ENCODE results near the gene SIPA1.

The SIPA1 gene

GRCh38 chr11:65642014-65642671, 4.2 kb downstream of the SIPA1 start:
- ChIA-PET POLR2A (interaction anchor here (1.1 to 1.6 kb wide), 3 partner anchors 11 to 27 kb away, joined by 5 to 6 read pairs (median 5); partner anchors contain the start of genes PCNX3 and RELA), CTCF (no interaction called here)
- DNase-seq (ENCODE audit: extremely low spot score), result no peak
- TF ChIP-seq TARDBP (IDR thresholded peaks at IDR 0.05) (no peak), ARNT (IDR thresholded peaks at IDR 0.05) (no peak), ZNF384 (IDR thresholded peaks at IDR 0.05) (no peak), BHLHE40 (IDR thresholded peaks at IDR 0.05; ENCODE audit: borderline replicate concordance) (no peak), PKNOX1 (IDR thresholded peaks at IDR 0.05) (no peak), L3MBTL2 (conservative IDR thresholded peaks at IDR 0.05) (no peak), FOXA1 (IDR thresholded peaks at IDR 0.05) (no peak), HDGF (IDR thresholded peaks at IDR 0.05; ENCODE audit: borderline replicate concordance) (no peak), NFRKB (IDR thresholded peaks at IDR 0.05) (no peak), SP1 (IDR thresholded peaks at IDR 0.05) (no peak), FOXK2 (IDR thresholded peaks at IDR 0.05) (no peak), SUZ12 (IDR thresholded peaks at IDR 0.05) (no peak), FOXM1 (IDR thresholded peaks at IDR 0.05; ENCODE audit: borderline replicate concordance) (no peak), CTBP1 (IDR thresholded peaks at IDR 0.05; ENCODE audit: borderline replicate concordance) (no peak), ELF4 (IDR thresholded peaks at IDR 0.05) (no peak), LEF1 (IDR thresholded peaks at IDR 0.05; ENCODE audit: borderline replicate concordance) (no peak)

GRCh38 chr11:65643971-65644370, 6.1 kb downstream of the SIPA1 start:
- no peak for TF ChIP-seq NFRKB (IDR thresholded peaks at IDR 0.05)
- TF ChIP-seq ZNF384 (IDR thresholded peaks at IDR 0.05), result no peak
- no peak for TF ChIP-seq CTBP1 (IDR thresholded peaks at IDR 0.05; ENCODE audit: borderline replicate concordance)
- no peak for TF ChIP-seq FOXK2 (IDR thresholded peaks at IDR 0.05)
- no peak for TF ChIP-seq FOXM1 (IDR thresholded peaks at IDR 0.05; ENCODE audit: borderline replicate concordance)
- TF ChIP-seq L3MBTL2 (conservative IDR thresholded peaks at IDR 0.05), result no peak
- TF ChIP-seq ELF4 (IDR thresholded peaks at IDR 0.05), result no peak
- no peak for TF ChIP-seq BHLHE40 (IDR thresholded peaks at IDR 0.05; ENCODE audit: borderline replicate concordance)
- no peak for TF ChIP-seq PKNOX1 (IDR thresholded peaks at IDR 0.05)
- TF ChIP-seq LEF1 (IDR thresholded peaks at IDR 0.05; ENCODE audit: borderline replicate concordance), result no peak
- no peak for TF ChIP-seq SUZ12 (IDR thresholded peaks at IDR 0.05)
- TF ChIP-seq TARDBP (IDR thresholded peaks at IDR 0.05), result no peak
- TF ChIP-seq SP1 (IDR thresholded peaks at IDR 0.05), result no peak
- TF ChIP-seq HDGF (IDR thresholded peaks at IDR 0.05; ENCODE audit: borderline replicate concordance), result no peak
- no peak for TF ChIP-seq FOXA1 (IDR thresholded peaks at IDR 0.05)
- no peak for TF ChIP-seq ARNT (IDR thresholded peaks at IDR 0.05)
- CTCF ChIA-PET, result no interaction called here
- POLR2A ChIA-PET, result interaction anchor here (1.1 to 1.6 kb wide), 2 partner anchors 12 to 215 kb away, joined by 3 to 4 read pairs; no protein-coding TSS in a partner anchor

GRCh38 chr11:65644837-65645236, 6.9 kb downstream of the SIPA1 start:
- DNase-seq (ENCODE audit: extremely low spot score), result no peak
- TF ChIP-seq FOXK2 (IDR thresholded peaks at IDR 0.05) (no peak), TARDBP (IDR thresholded peaks at IDR 0.05) (no peak), BHLHE40 (IDR thresholded peaks at IDR 0.05; ENCODE audit: borderline replicate concordance) (no peak), NFRKB (IDR thresholded peaks at IDR 0.05) (no peak), FOXM1 (IDR thresholded peaks at IDR 0.05; ENCODE audit: borderline replicate concordance) (no peak), ZNF384 (IDR thresholded peaks at IDR 0.05) (no peak), ELF4 (IDR thresholded peaks at IDR 0.05) (no peak), HDGF (IDR thresholded peaks at IDR 0.05; ENCODE audit: borderline replicate concordance) (no peak), SP1 (IDR thresholded peaks at IDR 0.05) (no peak), CTBP1 (IDR thresholded peaks at IDR 0.05; ENCODE audit: borderline replicate concordance) (no peak), SUZ12 (IDR thresholded peaks at IDR 0.05) (no peak), PKNOX1 (IDR thresholded peaks at IDR 0.05) (no peak)
- POLR2A ChIA-PET, result no interaction called here
- CTCF ChIA-PET, result no interaction called here

More at GRCh38 chr11:65643971-65644370, 6.1 kb downstream of the SIPA1 start:
- no peak for DNase-seq (ENCODE audit: extremely low spot score)

GRCh38 chr11:65645710-65646109, 7.8 kb downstream of the SIPA1 start:
- CTCF ChIA-PET, result no interaction called here
- POLR2A ChIA-PET, result no interaction called here
- no peak for DNase-seq (ENCODE audit: extremely low spot score)
- TF ChIP-seq SUZ12 (IDR thresholded peaks at IDR 0.05) (no peak), TARDBP (IDR thresholded peaks at IDR 0.05) (no peak), NFRKB (IDR thresholded peaks at IDR 0.05) (no peak), CTBP1 (IDR thresholded peaks at IDR 0.05; ENCODE audit: borderline replicate concordance) (no peak), LEF1 (IDR thresholded peaks at IDR 0.05; ENCODE audit: borderline replicate concordance) (no peak), FOXM1 (IDR thresholded peaks at IDR 0.05; ENCODE audit: borderline replicate concordance) (no peak), ELF4 (IDR thresholded peaks at IDR 0.05) (no peak), ARNT (IDR thresholded peaks at IDR 0.05) (no peak)

- no peak for DNase-seq (ENCODE audit: extremely low spot score)
- POLR2A ChIA-PET, result interaction anchor here (0.8 to 1.8 kb wide), 3 partner anchors 8 to 16 kb away, joined by 3 to 4 read pairs (median 3); partner anchors contain the start of gene RELA
- CTCF ChIA-PET, result no interaction called here
- no peak for TF ChIP-seq FOXM1 (IDR thresholded peaks at IDR 0.05; ENCODE audit: borderline replicate concordance)
- TF ChIP-seq ELF4 (IDR thresholded peaks at IDR 0.05), result no peak
- TF ChIP-seq L3MBTL2 (conservative IDR thresholded peaks at IDR 0.05), result no peak
- TF ChIP-seq PKNOX1 (IDR thresholded peaks at IDR 0.05), result no peak
- TF ChIP-seq FOXK2 (IDR thresholded peaks at IDR 0.05), result no peak
- TF ChIP-seq BHLHE40 (IDR thresholded peaks at IDR 0.05; ENCODE audit: borderline replicate concordance), result no peak
- no peak for TF ChIP-seq NFRKB (IDR thresholded peaks at IDR 0.05)
- no peak for TF ChIP-seq TARDBP (IDR thresholded peaks at IDR 0.05)
- no peak for TF ChIP-seq FOXA1 (IDR thresholded peaks at IDR 0.05)
- no peak for TF ChIP-seq CTBP1 (IDR thresholded peaks at IDR 0.05; ENCODE audit: borderline replicate concordance)
- TF ChIP-seq LEF1 (IDR thresholded peaks at IDR 0.05; ENCODE audit: borderline replicate concordance), result no peak
- TF ChIP-seq ZNF384 (IDR thresholded peaks at IDR 0.05), result no peak
- TF ChIP-seq HDGF (IDR thresholded peaks at IDR 0.05; ENCODE audit: borderline replicate concordance), result no peak
Observed at GRCh38 chr11:65646288-65646957, 8.5 kb downstream of the SIPA1 start.

Data from HEK293T (cell line).